AG09309 (cell line): Measurements from ENCODE around the gene PPIP5K2.

Experiments
- DNase-seq: peaks from one replicate; pipeline ENCODE4 v3.0.0-alpha.2; 2010; ENCODE audit warnings: low read depth
- H3K4me3 ChIP-seq: 2 replicates; pipeline ENCODE4 v1.5.1; 2011; ENCODE audit warnings: mild to moderate bottlenecking, low read depth, low read length, moderate library complexity; ENCODE audit not compliant: control insufficient read depth
- TF ChIP-seq, protein P1 (sequence below): IDR thresholded peaks from 2 replicates; pipeline ENCODE4 v1.5.1; 2011; ENCODE audit warnings: mild to moderate bottlenecking, low read depth, low read length, inconsistent platforms; ENCODE audit not compliant: insufficient read depth, control insufficient read depth; ENCODE audit errors: missing control alignments

The PPIP5K2 gene

DNA sequence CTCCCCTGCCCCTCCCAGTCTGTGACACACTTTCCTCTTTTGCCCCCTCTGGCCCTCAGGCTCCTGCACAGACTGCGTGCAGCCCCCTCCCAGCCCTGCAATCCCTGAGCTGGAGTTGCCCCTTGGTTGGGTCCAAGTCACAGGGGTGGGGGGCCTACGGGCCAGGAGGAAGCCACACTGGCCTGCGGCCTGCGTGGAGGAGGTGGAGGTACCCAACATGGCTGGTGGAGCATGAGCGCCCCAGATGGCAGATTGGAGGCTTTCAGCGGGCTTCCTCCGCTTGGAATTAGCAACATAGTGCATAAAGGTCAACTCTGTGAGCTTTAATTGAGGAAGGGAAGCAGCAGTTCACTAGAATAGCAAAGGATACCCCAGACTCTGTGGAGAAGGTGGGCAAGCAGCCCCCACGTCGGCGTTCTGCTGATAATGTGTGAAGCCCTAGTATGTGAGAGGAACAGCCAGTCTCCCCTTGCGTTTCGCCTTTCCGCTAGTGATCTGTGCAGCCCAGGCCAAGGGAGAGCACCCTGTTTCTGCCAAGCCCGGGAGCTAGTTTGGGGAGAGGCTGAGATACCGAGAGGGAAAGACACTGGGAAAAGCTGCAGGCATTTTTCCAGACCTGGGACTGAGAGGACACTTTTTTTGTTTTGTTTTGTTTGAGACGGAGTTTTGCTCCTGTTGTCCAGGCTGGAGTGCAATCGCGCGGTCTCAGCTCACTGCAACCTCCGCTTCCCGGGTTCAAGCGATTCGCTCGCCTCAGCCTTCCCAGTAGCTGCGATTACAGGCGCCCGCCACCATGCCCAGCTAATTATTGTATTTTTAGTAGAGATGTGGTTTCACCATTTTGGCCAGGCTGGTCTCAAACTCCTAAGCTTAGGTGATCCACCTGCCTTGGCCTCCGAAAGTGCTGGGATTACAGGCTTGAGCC lies 103.2 kb downstream of the PPIP5K2 start:
- no peak overlapping the region for H3K4me3 ChIP-seq
- no peak for DNase-seq
- TF ChIP-seq, protein P1, sequence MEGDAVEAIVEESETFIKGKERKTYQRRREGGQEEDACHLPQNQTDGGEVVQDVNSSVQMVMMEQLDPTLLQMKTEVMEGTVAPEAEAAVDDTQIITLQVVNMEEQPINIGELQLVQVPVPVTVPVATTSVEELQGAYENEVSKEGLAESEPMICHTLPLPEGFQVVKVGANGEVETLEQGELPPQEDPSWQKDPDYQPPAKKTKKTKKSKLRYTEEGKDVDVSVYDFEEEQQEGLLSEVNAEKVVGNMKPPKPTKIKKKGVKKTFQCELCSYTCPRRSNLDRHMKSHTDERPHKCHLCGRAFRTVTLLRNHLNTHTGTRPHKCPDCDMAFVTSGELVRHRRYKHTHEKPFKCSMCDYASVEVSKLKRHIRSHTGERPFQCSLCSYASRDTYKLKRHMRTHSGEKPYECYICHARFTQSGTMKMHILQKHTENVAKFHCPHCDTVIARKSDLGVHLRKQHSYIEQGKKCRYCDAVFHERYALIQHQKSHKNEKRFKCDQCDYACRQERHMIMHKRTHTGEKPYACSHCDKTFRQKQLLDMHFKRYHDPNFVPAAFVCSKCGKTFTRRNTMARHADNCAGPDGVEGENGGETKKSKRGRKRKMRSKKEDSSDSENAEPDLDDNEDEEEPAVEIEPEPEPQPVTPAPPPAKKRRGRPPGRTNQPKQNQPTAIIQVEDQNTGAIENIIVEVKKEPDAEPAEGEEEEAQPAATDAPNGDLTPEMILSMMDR: no peak

DNA sequence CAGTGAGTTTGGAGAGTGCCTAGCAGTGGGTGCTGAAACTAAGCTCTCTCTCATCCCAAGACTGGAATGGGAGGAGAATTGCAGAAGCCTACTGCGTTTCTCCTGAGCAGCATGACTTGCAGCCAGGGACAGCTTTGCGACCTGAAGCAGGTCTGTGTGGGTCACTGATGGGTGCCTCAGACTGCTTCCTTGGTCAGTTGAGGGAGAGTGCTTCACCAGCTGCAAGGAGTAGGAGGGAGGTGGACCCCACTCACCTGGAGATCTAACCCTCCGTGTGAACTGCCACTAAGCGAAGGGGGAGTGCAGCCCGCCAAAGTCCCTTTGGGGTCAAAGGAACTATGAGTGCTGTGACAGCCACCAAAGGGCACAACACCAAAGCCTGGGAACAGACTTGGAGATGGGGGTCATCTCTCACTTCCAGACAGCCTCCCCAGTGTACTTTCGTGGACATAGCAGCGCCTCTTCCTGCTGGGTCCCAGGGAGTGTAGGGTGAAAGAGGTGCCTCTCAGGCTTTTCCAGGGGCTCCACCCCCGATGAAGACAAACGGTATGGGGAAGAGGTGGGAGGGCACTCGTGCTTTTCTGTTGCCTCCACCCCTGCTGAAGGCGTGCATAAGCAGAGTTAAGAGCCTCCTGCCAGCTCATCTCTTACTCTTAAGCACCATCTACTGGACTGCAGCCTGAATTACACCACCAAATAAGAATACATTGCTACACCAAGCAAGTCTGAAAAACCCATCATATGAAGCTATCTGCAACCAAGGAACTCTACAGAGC lies 104.2 kb downstream of the PPIP5K2 start:
- peak; percentile 46 for DNase-seq
- TF ChIP-seq, protein P1: peak; percentile 72
- no peak overlapping the region for H3K4me3 ChIP-seq

DNA sequence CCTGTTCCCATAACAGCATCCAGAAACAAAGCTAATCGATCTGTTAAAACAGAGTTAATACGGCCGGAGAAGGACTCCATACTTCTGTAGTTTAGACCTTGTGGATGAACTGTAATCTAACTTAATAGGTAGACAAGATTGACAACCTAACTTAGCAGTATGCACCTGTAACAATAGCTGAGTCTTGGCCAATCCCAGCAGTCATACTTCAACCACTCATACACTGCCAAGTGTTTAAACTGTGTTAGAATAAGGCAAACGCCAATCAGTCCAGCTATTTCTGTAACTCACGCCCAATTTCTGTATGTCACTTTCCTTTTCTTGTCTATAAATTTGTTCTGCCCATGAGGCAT lies 104.8 kb downstream of the PPIP5K2 start:
- TF ChIP-seq, protein P1: no peak
- H3K4me3 ChIP-seq: no peak overlapping the region
- DNase-seq: no peak

- no peak for DNase-seq
- TF ChIP-seq, protein P1: no peak
Measured at GRCh38 chr5:103228061-103228460, 108.0 kb downstream of the PPIP5K2 start.

GRCh38 chr5:103228588-103228987 lies 108.5 kb downstream of the PPIP5K2 start:
- no peak overlapping the region for H3K4me3 ChIP-seq
- TF ChIP-seq, protein P1: no peak
- DNase-seq: no peak

More at GRCh38 chr5:103228061-103228460, 108.0 kb downstream of the PPIP5K2 start:
- H3K4me3 ChIP-seq: no peak overlapping the region

DNA sequence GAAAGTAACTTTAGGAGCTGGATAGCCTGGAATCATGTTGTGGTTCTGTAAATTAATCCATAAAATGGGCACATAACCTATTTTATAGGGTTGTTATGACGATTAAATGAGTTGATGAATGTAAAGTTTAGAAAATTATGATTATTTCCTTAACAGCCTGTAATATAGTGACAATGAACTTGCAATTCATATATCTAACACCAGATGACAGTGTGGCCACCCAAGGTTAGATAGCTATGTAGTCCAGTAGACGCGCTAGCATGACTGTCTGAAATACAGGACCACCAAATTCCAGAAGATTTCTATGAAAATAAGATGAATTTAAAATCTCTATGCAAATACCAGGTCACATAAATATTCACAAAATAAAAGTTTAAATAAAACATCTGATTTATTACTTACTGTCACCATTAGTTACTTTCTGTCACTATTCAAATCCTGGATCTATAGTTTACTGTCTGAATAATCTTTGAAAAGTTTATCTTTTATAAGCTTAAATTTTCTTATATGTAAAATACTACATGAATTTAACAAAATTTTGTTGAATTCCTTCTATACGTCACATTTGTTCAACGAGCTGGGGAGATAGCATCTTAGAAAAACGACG lies 112.4 kb downstream of the PPIP5K2 start:
- no peak for DNase-seq
- no peak overlapping the region for H3K4me3 ChIP-seq

More for the DNA sequence above, 112.4 kb downstream of the PPIP5K2 start:
- TF ChIP-seq, protein P1: peak; percentile 69
